GM18508 (cell line): ENCODE results near the gene PCSK6.
"Not testable (repeated sequence)": the region's sequence is repeated elsewhere in the genome, so short reads cannot be mapped to it uniquely, and the experiment has no call there.

Experiments
- ATAC-seq: cut with Tn5 transposase; IDR thresholded peaks from one replicate; pipeline ENCODE4 v1.9.1; 2021; ENCODE audit warnings: moderate number of reproducible peaks; ENCODE audit not compliant: insufficient read depth, unreplicated experiment

The PCSK6 gene

GRCh38 chr15:101466188-101466587, 23.3 kb downstream of the PCSK6 start:
- no peak for ATAC-seq

- ATAC-seq: no peak
Observed at GRCh38 chr15:101464999-101465669, 24.4 kb downstream of the PCSK6 start.

- ATAC-seq: no peak
Observed at GRCh38 chr15:101464256-101464998, 25.1 kb downstream of the PCSK6 start.

GRCh38 chr15:101463696-101464095, 25.8 kb downstream of the PCSK6 start:
- ATAC-seq: not testable (repeated sequence)

GRCh38 chr15:101463270-101463669, 26.2 kb downstream of the PCSK6 start:
- ATAC-seq: no peak

GRCh38 chr15:101461097-101461496, 28.4 kb downstream of the PCSK6 start:
- no peak for ATAC-seq

- no peak for ATAC-seq
Observed at GRCh38 chr15:101459579-101460300, 29.8 kb downstream of the PCSK6 start.

- ATAC-seq: no peak
Observed at GRCh38 chr15:101458908-101459578, 30.5 kb downstream of the PCSK6 start.

GRCh38 chr15:101458158-101458900, 31.2 kb downstream of the PCSK6 start:
- ATAC-seq: no peak

GRCh38 chr15:101457696-101458095, 31.8 kb downstream of the PCSK6 start:
- no peak for ATAC-seq

- ATAC-seq: no peak
Observed at GRCh38 chr15:101456057-101456739, 33.3 kb downstream of the PCSK6 start.

- ATAC-seq: no peak
Observed at GRCh38 chr15:101455291-101456025, 34.0 kb downstream of the PCSK6 start.

- not testable (repeated sequence) for ATAC-seq
Observed at GRCh38 chr15:101454781-101455180, 34.7 kb downstream of the PCSK6 start.

- ATAC-seq: no peak
Observed at GRCh38 chr15:101454365-101454764, 35.1 kb downstream of the PCSK6 start.

GRCh38 chr15:101453123-101454120, 36.1 kb downstream of the PCSK6 start:
- ATAC-seq: no peak

GRCh38 chr15:101452572-101452971, 36.9 kb downstream of the PCSK6 start:
- no peak for ATAC-seq

GRCh38 chr15:101451846-101452245, 37.7 kb downstream of the PCSK6 start:
- ATAC-seq: no peak
